Left ventricle myocardium inferior (tissue), 1 donor: Measurements from ENCODE around the gene LARGE1. TPM values are rescaled to one million over a fixed set of nuclear protein-coding genes. Genes with fewer than 3 reads are reported as not detected.

Experiments used
- DNase-seq: peaks from one replicate; pipeline ENCODE4 v3.0.0-alpha.2; 2020
- H3K27ac ChIP-seq: fragments of 200-600 bp; replicated peaks from 2 replicates; pipeline ENCODE4 v1.8.0; 2021
- H3K27me3 ChIP-seq: fragments of 200-600 bp; 2 replicates; pipeline ENCODE4 v1.8.0; 2021; ENCODE audit warnings: low read depth
- H3K36me3 ChIP-seq: fragments of 200-600 bp; 2 replicates; pipeline ENCODE4 v1.8.0; 2021
- H3K4me1 ChIP-seq: fragments of 200-600 bp; 2 replicates; pipeline ENCODE4 v1.8.0; 2021
- H3K4me3 ChIP-seq: fragments of 200-600 bp; 2 replicates; pipeline ENCODE4 v1.8.0; 2021; ENCODE audit warnings: mild to moderate bottlenecking, moderate library complexity
- H3K9me3 ChIP-seq: fragments of 200-600 bp; replicated peaks from 2 replicates; pipeline ENCODE4 v1.8.0; 2021
- intact Hi-C: fragments of 100-400 bp; cut with micrococcal nuclease; formaldehyde crosslinking; loops from one replicate; pipeline ENCODE4 v1.11.0; 2022
- total RNA-seq: library from RNA; stranded (reverse); fragmentation: NEBNext Ultra II Directional; extraction: Animal tissue kit (Norgen Biotek cat#: 25700); gene quantifications from one replicate; pipeline ENCODE4 v1.2.1, GENCODE V29; 2021
- TF ChIP-seq, protein P1 (sequence below): fragments of 200-600 bp; IDR thresholded peaks from 2 replicates; pipeline ENCODE4 v1.8.0; 2021; ENCODE audit warnings: antibody characterized with exemption, mild to moderate bottlenecking, borderline replicate concordance
- donor health status: DM: no; HTN: yes; CAD: no; lungs with severe emphysema.

The LARGE1 gene
- total RNA-seq, 1 donor from 2014 or later: 117 TPM

DNA sequence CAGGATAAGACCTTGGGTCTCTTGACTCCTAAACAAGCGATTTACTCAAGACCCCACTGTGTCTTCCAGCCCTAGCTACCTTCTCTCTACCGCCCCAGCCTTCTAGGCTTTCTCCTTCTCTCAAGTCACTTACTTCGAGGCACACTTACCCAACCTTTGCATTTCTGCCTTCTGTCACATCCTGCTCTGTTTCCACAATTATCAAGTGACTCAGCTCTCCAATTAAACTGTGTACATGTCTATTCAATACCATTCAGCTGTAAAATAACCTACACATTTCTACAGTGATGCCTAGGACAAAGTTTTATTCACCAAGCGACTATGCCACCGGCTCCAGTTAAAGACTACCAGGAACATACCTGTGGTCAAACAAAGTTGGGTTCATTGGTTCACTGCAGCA lies 69.0 kb downstream of the LARGE1 start:
- Histone ChIP-seq H3K4me3 (no peak overlapping the region), H3K4me1 (peaks cover 87% of the 10 kb centered on the region), H3K36me3 (no peaks in the 10 kb centered on the region), H3K27ac (peak overlapping the region; percentile 25), H3K9me3 (no peaks in the 10 kb centered on the region), H3K27me3 (no peaks in the 10 kb centered on the region)
- intact Hi-C loops: no loop called here
- DNase-seq: no peak
- TF ChIP-seq, protein P1, sequence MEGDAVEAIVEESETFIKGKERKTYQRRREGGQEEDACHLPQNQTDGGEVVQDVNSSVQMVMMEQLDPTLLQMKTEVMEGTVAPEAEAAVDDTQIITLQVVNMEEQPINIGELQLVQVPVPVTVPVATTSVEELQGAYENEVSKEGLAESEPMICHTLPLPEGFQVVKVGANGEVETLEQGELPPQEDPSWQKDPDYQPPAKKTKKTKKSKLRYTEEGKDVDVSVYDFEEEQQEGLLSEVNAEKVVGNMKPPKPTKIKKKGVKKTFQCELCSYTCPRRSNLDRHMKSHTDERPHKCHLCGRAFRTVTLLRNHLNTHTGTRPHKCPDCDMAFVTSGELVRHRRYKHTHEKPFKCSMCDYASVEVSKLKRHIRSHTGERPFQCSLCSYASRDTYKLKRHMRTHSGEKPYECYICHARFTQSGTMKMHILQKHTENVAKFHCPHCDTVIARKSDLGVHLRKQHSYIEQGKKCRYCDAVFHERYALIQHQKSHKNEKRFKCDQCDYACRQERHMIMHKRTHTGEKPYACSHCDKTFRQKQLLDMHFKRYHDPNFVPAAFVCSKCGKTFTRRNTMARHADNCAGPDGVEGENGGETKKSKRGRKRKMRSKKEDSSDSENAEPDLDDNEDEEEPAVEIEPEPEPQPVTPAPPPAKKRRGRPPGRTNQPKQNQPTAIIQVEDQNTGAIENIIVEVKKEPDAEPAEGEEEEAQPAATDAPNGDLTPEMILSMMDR: no peak

DNA sequence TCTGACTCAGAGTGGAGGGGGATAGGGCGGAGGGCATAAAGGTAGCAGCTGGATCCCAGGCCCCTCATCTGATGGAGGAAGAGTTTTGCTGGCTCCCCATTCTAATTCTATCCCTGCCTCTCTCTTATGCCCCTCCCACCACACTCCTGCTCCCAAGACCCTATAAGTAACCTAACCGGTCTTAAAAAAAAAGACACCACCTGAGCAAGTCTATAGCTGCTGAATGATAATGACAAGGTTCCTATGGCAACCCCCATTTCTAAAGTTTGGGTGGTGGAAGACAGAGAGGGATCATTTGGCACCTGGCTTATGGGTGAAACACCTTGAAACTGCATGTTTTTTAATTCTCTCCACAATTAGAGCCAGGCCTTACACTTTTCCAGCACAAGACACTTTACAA lies 69.6 kb downstream of the LARGE1 start:
- Histone ChIP-seq H3K9me3 (no peaks in the 10 kb centered on the region), H3K27me3 (no peaks in the 10 kb centered on the region), H3K27ac (no peak overlapping the region), H3K4me1 (peaks cover 82% of the 10 kb centered on the region), H3K4me3 (no peak overlapping the region), H3K36me3 (no peaks in the 10 kb centered on the region)
- no peak for DNase-seq
- intact Hi-C loops: no loop called here
- TF ChIP-seq, protein P1: no peak

DNA sequence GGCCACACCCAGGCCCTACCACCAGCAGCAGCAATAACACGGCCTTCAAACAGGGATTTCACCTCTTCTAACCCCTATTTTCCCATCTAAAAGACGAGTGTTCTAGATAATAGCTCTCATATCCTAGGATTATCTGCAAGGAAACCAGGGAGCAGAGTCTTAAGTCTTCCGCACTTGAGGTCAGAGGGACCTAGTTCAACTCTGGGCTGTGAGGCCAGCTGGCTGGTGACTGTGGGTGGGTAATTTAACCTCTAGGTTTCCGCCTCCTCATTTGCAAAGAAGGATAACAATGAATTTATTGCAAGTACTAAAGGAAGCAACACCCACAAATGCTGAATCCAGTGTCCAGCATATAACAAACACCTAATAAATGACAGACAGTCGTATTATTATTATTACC lies 70.1 kb downstream of the LARGE1 start:
- no peaks in the 10 kb centered on the region for H3K36me3 ChIP-seq
- TF ChIP-seq, protein P1: no peak
- intact Hi-C loops: no loop called here

DNA sequence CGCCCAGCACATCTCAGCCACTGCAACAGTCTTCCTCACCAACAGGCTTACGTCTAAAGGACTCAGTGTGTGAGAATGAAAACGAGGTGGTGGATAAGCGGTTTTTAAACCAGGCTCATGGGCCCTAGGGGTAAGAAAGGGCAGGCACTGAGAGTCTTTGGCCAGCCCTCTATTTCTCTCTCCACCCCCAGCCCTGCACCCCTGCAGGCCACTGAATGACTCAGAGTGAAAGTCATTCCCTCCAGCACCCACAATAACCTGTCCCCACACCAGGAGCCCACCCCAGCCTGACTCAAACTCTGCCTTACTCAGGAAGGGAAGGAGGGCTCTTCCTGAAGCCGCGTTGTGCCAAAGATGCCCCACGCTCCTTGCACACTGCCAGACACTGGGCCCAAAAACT lies 72.0 kb downstream of the LARGE1 start:
- Histone ChIP-seq H3K4me1 (peaks cover 71% of the 10 kb centered on the region), H3K4me3 (no peak overlapping the region)

More for the DNA sequence above, 70.1 kb downstream of the LARGE1 start:
- no peaks in the 10 kb centered on the region for H3K9me3 ChIP-seq
- no peaks in the 10 kb centered on the region for H3K27me3 ChIP-seq
- no peak overlapping the region for H3K27ac ChIP-seq
- H3K4me1 ChIP-seq: peaks cover 82% of the 10 kb centered on the region
- no peak overlapping the region for H3K4me3 ChIP-seq
- DNase-seq: no peak

DNA sequence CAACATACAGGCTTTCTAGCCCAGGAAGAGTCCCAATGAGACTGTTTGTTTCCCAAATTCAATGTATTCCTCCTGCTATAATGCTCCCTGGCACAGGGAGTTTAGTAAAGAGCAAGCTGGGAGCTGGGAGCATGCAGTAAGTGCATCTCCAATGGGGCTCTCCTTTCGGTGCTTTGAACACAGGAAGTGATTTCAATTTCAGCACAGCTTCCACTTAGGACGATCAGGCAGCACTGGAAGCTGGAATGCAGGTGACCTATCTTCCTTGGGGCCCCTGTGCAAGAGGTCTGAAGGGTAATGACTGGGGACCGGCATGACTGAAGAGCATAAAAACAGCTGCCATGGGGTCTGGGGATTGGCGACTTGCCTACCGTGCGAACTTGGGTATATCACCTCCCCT lies 76.0 kb downstream of the LARGE1 start:
- intact Hi-C loops: no loop called here
- Histone ChIP-seq H3K4me3 (no peak overlapping the region), H3K4me1 (peaks cover 65% of the 10 kb centered on the region), H3K36me3 (no peaks in the 10 kb centered on the region), H3K27ac (no peak overlapping the region), H3K27me3 (no peaks in the 10 kb centered on the region), H3K9me3 (no peaks in the 10 kb centered on the region)
- no peak for DNase-seq
- TF ChIP-seq, protein P1: no peak

More for the DNA sequence above, 72.0 kb downstream of the LARGE1 start:
- intact Hi-C loops: no loop called here
- Histone ChIP-seq H3K36me3 (no peaks in the 10 kb centered on the region), H3K27me3 (no peaks in the 10 kb centered on the region), H3K9me3 (no peaks in the 10 kb centered on the region), H3K27ac (no peak overlapping the region)
- no peak for DNase-seq
- TF ChIP-seq, protein P1: no peak
